Uterus (tissue), 2 donors: ENCODE measurements around the gene KCND3.

Experiments used
- CTCF ChIP-seq, 4 experiments: fragments of 200-600 bp in 2 of 4; fragments of 450-650 bp in 2 of 4; sonication (generic) in 2 of 4; IDR thresholded peaks; one replicate each; pipeline ENCODE4 v1.5.1; 2016 to 2019; ENCODE audit warnings: antibody characterized with exemption in 4 of 4, mild to moderate bottlenecking in 2 of 4, moderate library complexity in 1 of 4
- POLR2A ChIP-seq, 2 donors: fragments of 450-650 bp; IDR thresholded peaks; one replicate each; pipeline ENCODE4 v1.6.1; 2016; ENCODE audit warnings: antibody characterized with exemption in 2 of 2, mild to moderate bottlenecking in 1 of 2, moderate library complexity in 1 of 2

DNA sequence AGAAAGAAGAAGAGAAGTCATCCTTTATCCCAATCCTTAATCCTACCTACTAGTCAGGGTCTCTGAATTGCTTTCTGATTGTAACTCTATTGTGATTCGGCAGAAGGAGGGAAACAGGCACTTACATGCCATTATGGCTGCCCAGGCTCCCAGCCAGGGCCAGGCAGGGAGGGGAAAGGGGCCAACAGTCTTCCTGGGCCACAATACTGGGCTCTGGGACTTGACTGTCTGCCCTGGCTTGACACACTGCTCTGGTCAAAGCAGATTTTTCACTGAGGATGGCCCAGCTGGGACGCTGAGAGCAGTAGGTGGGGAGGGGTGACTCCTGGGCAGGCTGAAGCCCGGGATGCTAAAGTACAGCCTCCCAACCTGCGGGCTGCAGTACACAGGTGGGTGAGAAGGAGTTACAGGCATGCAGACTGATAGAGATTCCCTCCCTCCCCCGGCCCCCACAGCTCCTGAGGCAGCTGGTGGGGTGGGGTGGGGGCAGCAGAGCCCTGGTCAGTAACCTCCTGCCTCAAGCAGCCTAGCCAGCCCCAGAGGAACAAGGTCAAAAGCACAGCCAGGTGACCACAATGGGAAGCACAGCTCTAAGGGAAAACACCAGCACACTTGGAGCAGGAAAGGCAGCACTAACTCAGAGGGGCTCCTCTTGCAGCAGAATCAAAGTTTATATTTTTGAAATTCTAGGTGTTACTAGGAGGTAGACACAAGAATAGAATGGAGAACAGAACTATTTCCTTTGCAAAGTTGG, 25.3 kb downstream of the KCND3 start:
- TF ChIP-seq POLR2A (IDR thresholded peaks at IDR 0.05), result no peak
- no peak for TF ChIP-seq CTCF (IDR thresholded peaks at IDR 0.05)
